NCI-H446 treated with DMSO at 0.1 percent for 48 hours (cell line): ENCODE results near the gene TMEM132E.
"Not testable (repeated sequence)": the region's sequence is repeated elsewhere in the genome, so short reads cannot be mapped to it uniquely, and the experiment has no call there.

Source experiments
- DNase-seq: peaks from one replicate; lab custom pipeline; 2025; lab: John Stamatoyannopoulos, UW

TMEM132E gene

GRCh38 chr17:34579017-34579946, at the start of gene TMEM132E:
TSS of gene TMEM132E (plus strand) at chr17:34579582. CDS start at chr17:34581077, 1,495 bp downstream.
- no peak for DNase-seq

GRCh38 chr17:34530918-34531317, 48.5 kb upstream of the TMEM132E start:
- no peak for DNase-seq

- DNase-seq, result no peak
Measured at GRCh38 chr17:34532281-34533065, 46.9 kb upstream of the TMEM132E start.

- DNase-seq, result no peak
Measured at GRCh38 chr17:34533806-34534527, 45.4 kb upstream of the TMEM132E start.

- DNase-seq, result no peak
Measured at GRCh38 chr17:34537445-34537844, 41.9 kb upstream of the TMEM132E start.

GRCh38 chr17:34538582-34538981, 40.8 kb upstream of the TMEM132E start:
- DNase-seq, result not testable (repeated sequence)

- DNase-seq, result no peak
Measured at GRCh38 chr17:34539881-34540280, 39.5 kb upstream of the TMEM132E start.

GRCh38 chr17:34542700-34543336, 36.6 kb upstream of the TMEM132E start:
- no peak for DNase-seq

- DNase-seq, result no peak
Measured at GRCh38 chr17:34547453-34548063, 31.8 kb upstream of the TMEM132E start.

- DNase-seq, result no peak
Measured at GRCh38 chr17:34549966-34550365, 29.4 kb upstream of the TMEM132E start.

- no peak for DNase-seq
Measured at GRCh38 chr17:34553907-34554306, 25.5 kb upstream of the TMEM132E start.

- DNase-seq, result no peak
Measured at GRCh38 chr17:34556384-34556783, 23.0 kb upstream of the TMEM132E start.

- DNase-seq, result no peak
Measured at GRCh38 chr17:34556931-34557330, 22.5 kb upstream of the TMEM132E start.

GRCh38 chr17:34561328-34561727, 18.1 kb upstream of the TMEM132E start:
- DNase-seq, result no peak

GRCh38 chr17:34562387-34562786, 17.0 kb upstream of the TMEM132E start:
- DNase-seq, result no peak

GRCh38 chr17:34565713-34566112, 13.7 kb upstream of the TMEM132E start:
- DNase-seq, result no peak

GRCh38 chr17:34566201-34566600, 13.2 kb upstream of the TMEM132E start:
- DNase-seq, result no peak

GRCh38 chr17:34566873-34567272, 12.5 kb upstream of the TMEM132E start:
- no peak for DNase-seq

- DNase-seq, result no peak
Measured at GRCh38 chr17:34567691-34568465, 11.5 kb upstream of the TMEM132E start.

GRCh38 chr17:34568953-34569352, 10.4 kb upstream of the TMEM132E start:
- DNase-seq, result no peak

- DNase-seq, result no peak
Measured at GRCh38 chr17:34569591-34569990, 9.8 kb upstream of the TMEM132E start.
